Endothelial cell (in vitro differentiated cells): Measurements from ENCODE around the gene MSANTD2. TPM values are rescaled to one million over a fixed set of nuclear protein-coding genes. Genes with fewer than 3 reads are reported as not detected.

Experiments
- DNase-seq: peaks from one replicate; pipeline ENCODE4 v3.0.0; 2021; ENCODE audit warnings: low spot score
- H3K27ac Mint-ChIP-seq: one replicate; pipeline ENCODE4 v1.8.0; 2021; ENCODE audit warnings: mixed read lengths, inconsistent platforms; ENCODE audit not compliant: unreplicated experiment
- H3K27me3 Mint-ChIP-seq: one replicate; pipeline ENCODE4 v1.8.0; 2021; ENCODE audit warnings: mild to moderate bottlenecking, moderate library complexity, mixed read lengths, inconsistent platforms; ENCODE audit not compliant: unreplicated experiment
- H3K36me3 Mint-ChIP-seq: one replicate; pipeline ENCODE4 v1.8.0; 2021; ENCODE audit warnings: mild to moderate bottlenecking, low read depth, mixed read lengths, inconsistent platforms; ENCODE audit not compliant: unreplicated experiment
- H3K4me1 Mint-ChIP-seq: one replicate; pipeline ENCODE4 v1.8.0; 2021; ENCODE audit warnings: mild to moderate bottlenecking, mixed read lengths, inconsistent platforms; ENCODE audit not compliant: unreplicated experiment
- H3K4me3 Mint-ChIP-seq: one replicate; pipeline ENCODE4 v1.8.0; 2021; ENCODE audit warnings: mild to moderate bottlenecking, mixed read lengths, inconsistent platforms; ENCODE audit not compliant: unreplicated experiment
- H3K9me3 Mint-ChIP-seq: one replicate; pipeline ENCODE4 v1.8.0; 2021; ENCODE audit warnings: mixed read lengths, inconsistent platforms; ENCODE audit not compliant: unreplicated experiment
- CTCF ChIP-seq: fragments of 200-600 bp; sonication (generic); IDR thresholded peaks from one replicate; pipeline ENCODE4 v1.5.0; 2021; ENCODE audit warnings: antibody characterized with exemption; ENCODE audit not compliant: unreplicated experiment
- total RNA-seq: library from RNA; stranded (reverse); fragmentation: NEBNext Ultra II Directional; extraction: Animal tissue kit (Norgen Biotek cat#: 25700); gene quantifications from one replicate; pipeline ENCODE4 v1.2.1, GENCODE V29; 2021; ENCODE audit not compliant: unreplicated experiment

Gene MSANTD2
- total RNA-seq, 1 donor from 2014 or later: 32.4 TPM

GRCh38 chr11:124831897-124832296, 31.7 kb upstream of the MSANTD2 start:
- DNase-seq: no peak
- H3K36me3 Mint-ChIP-seq: no peaks in the 10 kb centered on the region
- no peak for TF ChIP-seq CTCF
- H3K27me3 Mint-ChIP-seq: no peaks in the 10 kb centered on the region
- H3K4me1 Mint-ChIP-seq: peaks cover 5% of the 10 kb centered on the region
- H3K27ac Mint-ChIP-seq: no peak overlapping the region
- no peaks in the 10 kb centered on the region for H3K9me3 Mint-ChIP-seq
- H3K4me3 Mint-ChIP-seq: no peak overlapping the region

- Mint-ChIP-seq H3K4me1 (no peaks in the 10 kb centered on the region), H3K27ac (no peak overlapping the region), H3K4me3 (no peak overlapping the region), H3K27me3 (no peaks in the 10 kb centered on the region), H3K9me3 (no peaks in the 10 kb centered on the region), H3K36me3 (no peaks in the 10 kb centered on the region)
- TF ChIP-seq CTCF: no peak
- DNase-seq: no peak
Observed at GRCh38 chr11:124830749-124831148, 30.5 kb upstream of the MSANTD2 start.

- DNase-seq: no peak
- no peaks in the 10 kb centered on the region for H3K36me3 Mint-ChIP-seq
- H3K4me3 Mint-ChIP-seq: no peak overlapping the region
- no peak for TF ChIP-seq CTCF
- no peak overlapping the region for H3K27ac Mint-ChIP-seq
- H3K4me1 Mint-ChIP-seq: no peaks in the 10 kb centered on the region
- H3K9me3 Mint-ChIP-seq: no peaks in the 10 kb centered on the region
- no peaks in the 10 kb centered on the region for H3K27me3 Mint-ChIP-seq
Observed at GRCh38 chr11:124829986-124830385, 29.8 kb upstream of the MSANTD2 start.

GRCh38 chr11:124825876-124826275, 25.7 kb upstream of the MSANTD2 start:
- Mint-ChIP-seq H3K27ac (no peak overlapping the region), H3K27me3 (peaks cover 2% of the 10 kb centered on the region), H3K4me3 (no peak overlapping the region), H3K4me1 (no peaks in the 10 kb centered on the region), H3K9me3 (no peaks in the 10 kb centered on the region), H3K36me3 (no peaks in the 10 kb centered on the region)
- no peak for TF ChIP-seq CTCF
- DNase-seq: no peak

GRCh38 chr11:124823512-124824376, 23.5 kb upstream of the MSANTD2 start:
- Mint-ChIP-seq H3K27me3 (peaks cover 2% of the 10 kb centered on the region), H3K4me1 (no peaks in the 10 kb centered on the region), H3K36me3 (no peaks in the 10 kb centered on the region), H3K9me3 (no peaks in the 10 kb centered on the region), H3K27ac (no peak overlapping the region), H3K4me3 (no peak overlapping the region)
- no peak for TF ChIP-seq CTCF
- DNase-seq: no peak
